IgD-negative memory B cell (primary cell): Measurements from ENCODE around the gene ITGA11. TPM values are rescaled to one million over a fixed set of nuclear protein-coding genes. Genes with fewer than 3 reads are reported as not detected.

ENCODE experiments used
- polyA plus RNA-seq: library from polyadenylated mRNA; unstranded; fragments of 300-500 nt; fragmentation: Illumina TruSeq; gene quantifications from one replicate; pipeline ENCODE4 v1.2.3, GENCODE V29; 2021

Gene ITGA11
- polyA plus RNA-seq, 1 donor from 2014 or later: not detected

Other genes starting within 250 kb of the ITGA11 start
- 0.46 TPM for gene CALML4, start 226.8 kb downstream of the ITGA11 start, polyA plus RNA-seq
- 3.8 TPM for gene CLN6, start 202.4 kb downstream of the ITGA11 start, polyA plus RNA-seq
- gene FEM1B, start 154.4 kb downstream of the ITGA11 start, polyA plus RNA-seq: 21.5 TPM
- 0.94 TPM for gene CORO2B, start 146.8 kb upstream of the ITGA11 start, polyA plus RNA-seq